Fibroblast of lung (primary cell): ENCODE measurements around the gene C19orf67. TPM values are rescaled to one million over a fixed set of nuclear protein-coding genes. Genes with fewer than 3 reads are reported as not detected.
A peak's percentile ranks its signal among the peaks of the same experiment; 100 is the strongest.

ENCODE experiments used
- DNase-seq, 2 donors: peaks; one replicate each; pipeline versions ENCODE4 v3.0.0 to v3.0.0-alpha.2; 2010; ENCODE audit warnings: low read depth in 2 of 2
- H2AFZ ChIP-seq: 2 replicates; pipeline ENCODE4 v1.5.1; 2012; ENCODE audit warnings: low read length, control low read depth, inconsistent platforms
- H3K27ac ChIP-seq: 2 replicates; pipeline ENCODE4 v1.5.1; 2011; ENCODE audit warnings: low read length, control low read depth; ENCODE audit not compliant: insufficient read depth
- H3K27me3 ChIP-seq: 2 replicates; pipeline ENCODE4 v1.5.1; 2011; ENCODE audit warnings: mild to moderate bottlenecking, low read length; ENCODE audit not compliant: control insufficient read depth, insufficient read depth
- H3K36me3 ChIP-seq: 2 replicates; pipeline ENCODE4 v1.5.1; 2011; ENCODE audit warnings: low read length; ENCODE audit not compliant: control insufficient read depth, insufficient read depth
- H3K4me1 ChIP-seq: 2 replicates; pipeline ENCODE4 v1.5.1; 2011; ENCODE audit warnings: low read length; ENCODE audit not compliant: control insufficient read depth, insufficient read depth; ENCODE audit errors: extremely low read depth
- H3K4me2 ChIP-seq: 2 replicates; pipeline ENCODE4 v1.5.1; 2011; ENCODE audit warnings: low read length, control low read depth; ENCODE audit not compliant: insufficient read depth; ENCODE audit errors: extremely low read depth
- H3K4me3 ChIP-seq, 4 experiments: fragments of 200-600 bp in 1 of 4; sonication (generic) in 1 of 4; replicated peaks in 1 of 4; 2 replicates each; pipeline ENCODE4 v1.5.1; 2011 to 2016; ENCODE audit warnings: low read length in 4 of 4, low read depth in 3 of 4, mild to moderate bottlenecking in 3 of 4, control low read depth in 2 of 4, inconsistent platforms in 1 of 4, mixed read lengths in 1 of 4; ENCODE audit not compliant: insufficient read depth in 1 of 4; ENCODE audit errors: control extremely low read depth in 1 of 4
- H3K79me2 ChIP-seq: 2 replicates; pipeline ENCODE4 v1.5.1; 2012; ENCODE audit warnings: mild to moderate bottlenecking, low read length, inconsistent platforms; ENCODE audit not compliant: control insufficient read depth, insufficient read depth
- H3K9ac ChIP-seq: 2 replicates; pipeline ENCODE4 v1.5.1; 2011; ENCODE audit warnings: mild to moderate bottlenecking, low read length, control low read depth; ENCODE audit not compliant: insufficient read depth
- H3K9me3 ChIP-seq: 2 replicates; pipeline ENCODE4 v1.5.1; 2012; ENCODE audit warnings: low read depth, low read length; ENCODE audit not compliant: control insufficient read depth, insufficient read depth
- H4K20me1 ChIP-seq: 2 replicates; pipeline ENCODE4 v1.5.1; 2011; ENCODE audit warnings: low read length; ENCODE audit not compliant: control insufficient read depth, insufficient read depth; ENCODE audit errors: extremely low read depth
- CTCF ChIP-seq, 2 donors: IDR thresholded peaks in 1 of 2; conservative IDR thresholded peaks in 1 of 2; 1 replicate in 1 of 2; 2 replicates in 1 of 2; pipeline ENCODE4 v1.5.1; 2011 to 2012; ENCODE audit warnings: low read length in 2 of 2, control low read depth in 1 of 2, inconsistent platforms in 1 of 2, low read depth in 1 of 2, mild to moderate bottlenecking in 1 of 2
- EZH2 ChIP-seq: IDR thresholded peaks from 2 replicates; pipeline ENCODE4 v1.5.1; 2012; ENCODE audit warnings: low read length, control low read depth, mild to moderate bottlenecking; ENCODE audit errors: missing control alignments
- polyA plus RNA-seq, 2 donors: library from polyadenylated mRNA; depleted of rRNA in 1 of 2; stranded (reverse) in 1 of 2; unstranded in 1 of 2; fragments of >200 nt; gene quantifications; 2 replicates each; pipeline ENCODE4 v1.2.1, GENCODE V29; 2011 to 2012; ENCODE audit warnings: missing spikeins in 1 of 2
- total RNA-seq: library from RNA; depleted of rRNA; stranded (reverse); fragments of >200 nt; gene quantifications from 2 replicates; pipeline ENCODE4 v1.2.1, GENCODE V29; 2014

The C19orf67 gene
- total and polyA plus RNA-seq, 2 donors (not counting 1 experiment from before 2014, with no cell fraction given), result not detected

GRCh38 chr19:14117668-14118164 is 32.1 kb upstream of the C19orf67 start, which contains the start of gene PRKACA:
PRKACA (minus strand) TSS chr19:14117762; CDS start chr19:14117547, 215 bp downstream.
- Histone ChIP-seq H3K27ac (peak within 1 kb of the TSS; percentile 99), H3K9ac (peak within 1 kb of the TSS; percentile 82), H3K9me3 (no peaks in the 10 kb centered on the region), H4K20me1 (no peaks in the 10 kb centered on the region), H3K79me2 (peaks cover 39% of the 10 kb centered on the region), H3K4me1 (peaks cover 25% of the 10 kb centered on the region), H3K4me2 (peak within 1 kb of the TSS; percentile 91), H3K4me3 (peak within 1 kb of the TSS; percentile 76 to 94 (median 84)), H3K36me3 (no peaks in the 10 kb centered on the region), H3K27me3 (no peaks in the 10 kb centered on the region), H2AFZ (peak within 1 kb of the TSS; percentile 76)
- no peak for TF ChIP-seq CTCF (conservative IDR thresholded peaks at IDR 0.05 in 1 of 2, IDR thresholded peaks at IDR 0.05 in 1 of 2; ENCODE audit: low read depth in 1 of 2, low read length in 2 of 2)
- TF ChIP-seq EZH2, result no peak
- peak; percentile 99 for DNase-seq

GRCh38 chr19:14116918-14117578 is 31.5 kb upstream of the C19orf67 start:
- Histone ChIP-seq H3K9me3 (no peaks in the 10 kb centered on the region), H3K27me3 (no peaks in the 10 kb centered on the region), H3K9ac (peak overlapping the region; percentile 73), H3K4me3 (peak overlapping the region; percentile 76 to 94 (median 84)), H3K36me3 (no peaks in the 10 kb centered on the region), H3K79me2 (peaks cover 45% of the 10 kb centered on the region), H3K4me1 (peaks cover 30% of the 10 kb centered on the region), H3K4me2 (peak overlapping the region; percentile 82), H3K27ac (peak overlapping the region; percentile 73), H4K20me1 (no peaks in the 10 kb centered on the region), H2AFZ (no peak overlapping the region)
- TF ChIP-seq EZH2 (no peak), CTCF (conservative IDR thresholded peaks at IDR 0.05 in 1 of 2, IDR thresholded peaks at IDR 0.05 in 1 of 2; ENCODE audit: low read depth in 1 of 2, low read length in 2 of 2) (no peak)
- no peak for DNase-seq

GRCh38 chr19:14116525-14116917 is 30.9 kb upstream of the C19orf67 start:
- H3K27me3 ChIP-seq, result no peaks in the 10 kb centered on the region
- H3K36me3 ChIP-seq, result no peaks in the 10 kb centered on the region
- H2AFZ ChIP-seq, result no peak overlapping the region
- DNase-seq, result no peak
- H3K9ac ChIP-seq, result peak overlapping the region; percentile 73
- H3K9me3 ChIP-seq, result no peaks in the 10 kb centered on the region
- H4K20me1 ChIP-seq, result no peaks in the 10 kb centered on the region
- peak overlapping the region; percentile 2 for H3K27ac ChIP-seq
- H3K4me3 ChIP-seq, result peak overlapping the region; percentile 76 to 94 (median 84)
- peak overlapping the region; percentile 82 for H3K4me2 ChIP-seq
- peaks cover 30% of the 10 kb centered on the region for H3K4me1 ChIP-seq
- TF ChIP-seq EZH2 (no peak), CTCF (conservative IDR thresholded peaks at IDR 0.05 in 1 of 2, IDR thresholded peaks at IDR 0.05 in 1 of 2; ENCODE audit: low read depth in 1 of 2, low read length in 2 of 2) (no peak)
- H3K79me2 ChIP-seq, result peaks cover 48% of the 10 kb centered on the region
